Fibroblast of lung (primary cell): Measurements from ENCODE around the gene GRAP. TPM values are rescaled to one million over a fixed set of nuclear protein-coding genes. Genes with fewer than 3 reads are reported as not detected.
"Not testable (repeated sequence)": the region's sequence is repeated elsewhere in the genome, so short reads cannot be mapped to it uniquely, and the experiment has no call there.

Experiments used
- DNase-seq, 2 donors: peaks; one replicate each; pipeline versions ENCODE4 v3.0.0 to v3.0.0-alpha.2; 2010; ENCODE audit warnings: low read depth in 2 of 2
- H2AFZ ChIP-seq: 2 replicates; pipeline ENCODE4 v1.5.1; 2012; ENCODE audit warnings: low read length, control low read depth, inconsistent platforms
- H3K27ac ChIP-seq: 2 replicates; pipeline ENCODE4 v1.5.1; 2011; ENCODE audit warnings: low read length, control low read depth; ENCODE audit not compliant: insufficient read depth
- H3K27me3 ChIP-seq: 2 replicates; pipeline ENCODE4 v1.5.1; 2011; ENCODE audit warnings: mild to moderate bottlenecking, low read length; ENCODE audit not compliant: control insufficient read depth, insufficient read depth
- H3K36me3 ChIP-seq: 2 replicates; pipeline ENCODE4 v1.5.1; 2011; ENCODE audit warnings: low read length; ENCODE audit not compliant: control insufficient read depth, insufficient read depth
- H3K4me1 ChIP-seq: 2 replicates; pipeline ENCODE4 v1.5.1; 2011; ENCODE audit warnings: low read length; ENCODE audit not compliant: control insufficient read depth, insufficient read depth; ENCODE audit errors: extremely low read depth
- H3K4me2 ChIP-seq: 2 replicates; pipeline ENCODE4 v1.5.1; 2011; ENCODE audit warnings: low read length, control low read depth; ENCODE audit not compliant: insufficient read depth; ENCODE audit errors: extremely low read depth
- H3K4me3 ChIP-seq, 4 experiments: fragments of 200-600 bp in 1 of 4; sonication (generic) in 1 of 4; replicated peaks in 1 of 4; 2 replicates each; pipeline ENCODE4 v1.5.1; 2011 to 2016; ENCODE audit warnings: low read length in 4 of 4, low read depth in 3 of 4, mild to moderate bottlenecking in 3 of 4, control low read depth in 2 of 4, inconsistent platforms in 1 of 4, mixed read lengths in 1 of 4; ENCODE audit not compliant: insufficient read depth in 1 of 4; ENCODE audit errors: control extremely low read depth in 1 of 4
- H3K79me2 ChIP-seq: 2 replicates; pipeline ENCODE4 v1.5.1; 2012; ENCODE audit warnings: mild to moderate bottlenecking, low read length, inconsistent platforms; ENCODE audit not compliant: control insufficient read depth, insufficient read depth
- H3K9ac ChIP-seq: 2 replicates; pipeline ENCODE4 v1.5.1; 2011; ENCODE audit warnings: mild to moderate bottlenecking, low read length, control low read depth; ENCODE audit not compliant: insufficient read depth
- H3K9me3 ChIP-seq: 2 replicates; pipeline ENCODE4 v1.5.1; 2012; ENCODE audit warnings: low read depth, low read length; ENCODE audit not compliant: control insufficient read depth, insufficient read depth
- H4K20me1 ChIP-seq: 2 replicates; pipeline ENCODE4 v1.5.1; 2011; ENCODE audit warnings: low read length; ENCODE audit not compliant: control insufficient read depth, insufficient read depth; ENCODE audit errors: extremely low read depth
- polyA plus RNA-seq, 2 donors: library from polyadenylated mRNA; depleted of rRNA in 1 of 2; stranded (reverse) in 1 of 2; unstranded in 1 of 2; fragments of >200 nt; gene quantifications; 2 replicates each; pipeline ENCODE4 v1.2.1, GENCODE V29; 2011 to 2012; ENCODE audit warnings: missing spikeins in 1 of 2
- total RNA-seq: library from RNA; depleted of rRNA; stranded (reverse); fragments of >200 nt; gene quantifications from 2 replicates; pipeline ENCODE4 v1.2.1, GENCODE V29; 2014

The GRAP gene
- total and polyA plus RNA-seq, 2 donors (not counting 1 experiment from before 2014, with no cell fraction given) = 0.10 TPM; not detected in 1

DNA sequence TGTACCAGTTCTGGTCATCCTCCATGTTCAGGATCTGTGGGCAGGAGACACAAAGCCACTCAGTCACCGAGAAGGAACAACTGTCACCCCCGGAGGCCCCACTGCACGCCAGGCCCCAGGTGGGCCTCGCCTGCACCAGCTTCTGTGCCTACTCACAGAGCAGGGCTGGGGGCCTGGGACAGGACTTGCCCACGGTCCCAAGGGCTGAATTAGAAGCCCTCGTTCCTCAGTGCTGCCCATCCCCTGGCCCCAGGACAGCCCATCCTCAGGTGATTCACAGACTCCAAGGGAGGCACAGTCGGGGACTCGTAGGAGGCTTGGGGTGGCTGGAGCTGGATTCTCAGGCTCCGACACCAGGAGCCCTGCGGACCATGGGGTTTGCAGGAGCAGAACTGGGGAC, 4.9 kb downstream of the GRAP start:
- not testable (repeated sequence) for H3K27me3 ChIP-seq, H3K4me3 ChIP-seq, H4K20me1 ChIP-seq, H3K9ac ChIP-seq, H3K36me3 ChIP-seq, H3K79me2 ChIP-seq, H3K27ac ChIP-seq, H3K9me3 ChIP-seq, H2AFZ ChIP-seq, DNase-seq, H3K4me2 ChIP-seq, H3K4me1 ChIP-seq

DNA sequence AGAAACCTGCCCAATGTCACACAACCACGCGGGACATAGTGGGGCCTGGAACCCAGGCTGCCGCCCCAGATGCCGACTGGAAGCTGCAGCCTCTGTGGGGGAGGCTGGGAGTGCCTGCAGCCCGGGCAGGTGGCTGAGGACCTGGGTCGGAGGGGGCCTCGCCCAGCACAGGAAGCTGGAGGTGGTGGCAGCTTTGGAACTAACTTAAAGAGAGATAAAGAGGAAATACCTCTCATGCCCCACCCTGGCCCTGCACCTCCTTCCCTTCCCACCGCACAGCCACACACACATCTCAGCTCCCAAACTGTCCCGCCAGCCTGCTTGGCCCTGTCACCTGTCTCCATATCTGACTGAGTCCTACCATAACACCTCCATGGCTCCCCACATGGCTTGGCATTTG, 6.4 kb downstream of the GRAP start:
- not testable (repeated sequence) for H3K9me3 ChIP-seq, DNase-seq, H3K9ac ChIP-seq, H4K20me1 ChIP-seq, H3K4me3 ChIP-seq, H3K79me2 ChIP-seq, H3K27ac ChIP-seq, H3K4me1 ChIP-seq, H3K36me3 ChIP-seq, H3K4me2 ChIP-seq, H3K27me3 ChIP-seq, H2AFZ ChIP-seq

- H3K27ac ChIP-seq, H3K4me3 ChIP-seq: not testable (repeated sequence)
Observed at GRCh38 chr17:19038730-19039129, 8.0 kb downstream of the GRAP start.

DNA sequence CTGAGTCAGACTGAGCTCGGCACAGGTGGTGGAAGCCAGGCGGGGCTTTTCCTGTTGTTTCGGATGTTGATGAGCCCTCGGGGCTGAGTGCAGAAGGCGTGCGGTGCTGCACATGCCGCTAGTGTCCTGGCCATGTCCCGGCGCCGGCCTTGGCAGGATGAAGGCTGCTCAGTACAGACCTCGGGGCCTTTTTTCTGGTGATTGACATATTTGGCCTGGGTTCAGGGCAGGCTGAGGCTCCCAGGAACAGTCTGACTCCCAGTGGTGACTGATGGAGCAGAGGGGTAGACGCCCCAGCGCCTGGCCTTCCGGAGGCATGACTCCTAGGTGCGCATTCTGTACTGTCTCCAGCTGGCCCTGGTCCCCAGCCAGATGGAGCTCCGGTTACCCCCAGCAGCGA, 8.8 kb downstream of the GRAP start:
- not testable (repeated sequence) for H3K79me2 ChIP-seq, H3K4me2 ChIP-seq, H3K9me3 ChIP-seq

More at GRCh38 chr17:19038730-19039129, 8.0 kb downstream of the GRAP start:
- H3K9me3 ChIP-seq, H3K36me3 ChIP-seq, DNase-seq, H4K20me1 ChIP-seq, H3K4me1 ChIP-seq, H3K9ac ChIP-seq, H3K79me2 ChIP-seq, H3K27me3 ChIP-seq, H2AFZ ChIP-seq, H3K4me2 ChIP-seq: not testable (repeated sequence)

GRCh38 chr17:19037547-19037946, 9.2 kb downstream of the GRAP start:
- not testable (repeated sequence) for H3K4me3 ChIP-seq, H3K36me3 ChIP-seq, DNase-seq, H3K9ac ChIP-seq, H3K79me2 ChIP-seq, H4K20me1 ChIP-seq, H3K4me1 ChIP-seq, H3K27ac ChIP-seq, H2AFZ ChIP-seq, H3K9me3 ChIP-seq, H3K27me3 ChIP-seq, H3K4me2 ChIP-seq

More for the DNA sequence above, 8.8 kb downstream of the GRAP start:
- H3K27ac ChIP-seq, H3K4me3 ChIP-seq, H3K27me3 ChIP-seq, H3K9ac ChIP-seq, H3K4me1 ChIP-seq, DNase-seq, H4K20me1 ChIP-seq, H2AFZ ChIP-seq, H3K36me3 ChIP-seq: not testable (repeated sequence)

DNA sequence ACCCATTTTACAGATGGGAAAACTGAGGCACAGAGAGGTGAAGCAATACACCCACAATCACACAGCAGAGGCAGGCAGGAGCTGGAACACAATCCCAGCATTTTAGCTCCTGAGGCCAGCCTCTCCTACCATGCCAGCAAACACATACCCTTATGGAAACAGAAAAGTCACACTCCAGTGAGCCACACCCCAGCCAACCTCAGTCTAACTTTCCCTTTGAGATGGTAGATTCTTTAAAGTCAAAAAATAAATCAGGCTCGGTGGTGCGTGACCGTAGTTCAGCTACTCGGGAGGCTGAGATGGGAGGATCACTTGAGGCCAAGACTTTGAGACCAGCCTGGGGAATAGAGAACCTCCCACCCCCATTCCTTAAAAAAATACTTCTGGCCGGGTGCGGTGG, 10.6 kb downstream of the GRAP start:
- not testable (repeated sequence) for H3K4me1 ChIP-seq, H3K36me3 ChIP-seq, H3K9ac ChIP-seq, H3K4me2 ChIP-seq, H3K27me3 ChIP-seq, DNase-seq, H3K9me3 ChIP-seq, H2AFZ ChIP-seq, H3K79me2 ChIP-seq, H3K4me3 ChIP-seq, H4K20me1 ChIP-seq, H3K27ac ChIP-seq

DNA sequence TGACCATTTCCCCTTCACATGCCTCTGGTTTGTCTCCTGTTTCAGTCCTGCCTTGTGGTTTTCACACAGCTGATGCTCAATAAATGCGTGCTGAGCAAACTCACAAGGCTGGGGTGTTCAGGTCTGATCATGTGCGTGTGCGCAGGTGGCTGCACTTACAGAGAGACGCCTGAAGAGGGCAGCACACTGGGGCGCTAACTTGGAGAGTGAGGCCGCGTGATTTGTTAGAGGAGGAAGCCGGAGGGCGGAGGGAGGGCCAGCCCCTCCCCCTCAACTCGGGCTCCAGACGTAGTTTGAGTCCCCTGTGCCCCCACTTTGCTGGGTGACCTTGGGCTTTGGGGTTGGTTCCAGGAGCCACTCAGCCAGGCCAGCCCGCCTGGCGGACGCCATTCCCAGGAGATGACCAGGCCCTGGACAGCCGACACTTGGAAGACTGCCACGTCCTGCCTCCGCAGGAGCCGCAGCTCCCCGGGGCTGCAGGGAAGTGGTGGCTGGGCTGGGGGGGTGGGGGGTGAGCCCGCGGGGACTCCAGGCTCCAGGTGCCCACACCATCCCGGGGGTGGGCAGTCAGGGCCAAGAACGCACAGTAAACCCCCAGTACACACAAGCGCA, 14.3 kb downstream of the GRAP start:
- H3K4me1 ChIP-seq, H3K27me3 ChIP-seq, H3K9ac ChIP-seq, H3K36me3 ChIP-seq, H2AFZ ChIP-seq, H3K4me2 ChIP-seq, H3K9me3 ChIP-seq, H3K27ac ChIP-seq, H3K79me2 ChIP-seq, H3K4me3 ChIP-seq, DNase-seq, H4K20me1 ChIP-seq: not testable (repeated sequence)
